IPS-11a (cell line): ENCODE measurements around the gene ARHGAP20.

Experiments
- H3K4me3 ChIP-seq: one replicate; pipeline ENCODE4 v1.5.1; 2013; ENCODE audit warnings: low read depth, low read length, control low read depth

The ARHGAP20 gene, protein sequence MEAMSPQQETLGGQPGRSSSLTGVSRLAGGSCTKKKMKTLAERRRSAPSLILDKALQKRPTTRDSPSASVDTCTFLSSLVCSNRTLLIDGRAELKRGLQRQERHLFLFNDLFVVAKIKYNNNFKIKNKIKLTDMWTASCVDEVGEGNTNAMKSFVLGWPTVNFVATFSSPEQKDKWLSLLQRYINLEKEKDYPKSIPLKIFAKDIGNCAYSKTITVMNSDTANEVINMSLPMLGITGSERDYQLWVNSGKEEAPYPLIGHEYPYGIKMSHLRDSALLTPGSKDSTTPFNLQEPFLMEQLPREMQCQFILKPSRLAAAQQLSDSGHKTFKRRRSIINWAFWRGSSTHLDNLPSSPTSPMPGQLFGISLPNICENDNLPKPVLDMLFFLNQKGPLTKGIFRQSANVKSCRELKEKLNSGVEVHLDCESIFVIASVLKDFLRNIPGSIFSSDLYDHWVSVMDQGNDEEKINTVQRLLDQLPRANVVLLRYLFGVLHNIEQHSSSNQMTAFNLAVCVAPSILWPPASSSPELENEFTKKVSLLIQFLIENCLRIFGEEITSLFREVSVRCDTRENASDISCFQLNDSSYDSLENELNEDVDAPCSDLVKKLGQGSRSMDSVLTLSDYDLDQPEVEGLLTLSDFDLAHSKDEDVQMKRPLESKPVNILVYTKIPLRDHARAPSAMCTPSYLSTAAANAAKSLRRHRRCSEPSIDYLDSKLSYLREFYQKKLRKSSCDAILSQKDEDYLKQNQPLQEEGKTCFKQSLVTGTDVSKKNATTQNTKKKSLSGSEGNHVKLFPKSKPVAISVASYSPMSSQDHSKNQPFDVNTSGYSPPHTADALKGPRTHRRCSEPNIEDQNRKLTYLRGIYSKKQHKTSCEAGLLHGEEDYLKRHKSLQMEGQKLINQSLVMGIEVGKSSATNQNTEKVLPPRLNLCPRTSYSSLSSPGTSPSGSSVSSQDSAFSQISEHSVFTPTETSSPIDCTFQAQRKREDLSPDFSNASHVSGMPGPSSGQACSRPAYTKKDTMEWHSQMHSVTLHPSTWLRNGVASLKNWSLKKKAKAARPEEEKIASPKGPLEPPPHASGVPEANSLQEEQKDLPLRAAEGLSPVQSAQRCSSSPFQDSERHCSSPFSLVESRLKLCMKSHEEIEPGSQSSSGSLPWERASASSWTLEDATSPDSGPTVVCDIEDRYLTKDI

DNA sequence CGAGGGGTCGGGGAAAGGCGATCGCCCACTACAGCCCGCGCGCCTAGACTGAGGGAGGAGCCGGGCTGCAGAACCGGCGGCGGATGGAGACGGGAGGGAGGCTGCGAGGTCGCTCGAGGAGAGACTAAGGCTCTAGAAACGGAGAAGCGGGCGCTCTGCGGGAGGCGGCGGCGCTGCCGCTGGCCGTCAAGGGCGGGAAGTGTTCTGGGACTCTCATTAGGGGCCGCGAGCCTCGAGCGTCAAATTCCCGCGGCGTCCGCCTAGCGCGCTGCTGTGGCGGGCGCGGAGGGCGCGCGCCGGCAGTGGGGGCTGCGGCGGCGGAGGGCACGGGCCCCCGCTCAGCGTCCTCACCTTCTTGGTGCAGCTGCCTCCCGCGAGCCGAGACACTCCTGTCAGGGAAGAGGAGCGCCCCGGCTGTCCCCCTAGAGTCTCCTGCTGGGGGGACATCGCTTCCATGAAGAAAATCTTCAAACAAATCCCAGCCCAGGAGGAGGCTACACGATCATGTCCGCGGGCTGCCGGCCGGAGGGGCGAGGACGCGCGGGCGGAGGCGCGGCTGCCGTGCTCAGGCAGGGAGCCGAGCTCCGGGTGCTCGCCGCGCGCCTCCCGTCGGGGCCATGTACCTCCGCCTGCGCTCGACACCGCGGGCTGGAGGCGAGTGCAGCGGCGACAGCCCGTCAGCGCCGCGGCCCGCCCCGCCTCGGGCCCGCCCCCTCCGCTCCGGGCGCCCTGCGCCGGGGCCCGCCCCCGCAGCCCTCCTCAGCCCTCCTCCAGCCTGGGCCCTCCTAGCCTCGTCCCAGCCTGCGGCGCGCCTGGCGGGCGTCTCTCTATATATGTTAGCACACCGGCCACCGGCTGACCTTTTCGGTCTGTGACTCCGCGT, at the start of gene ARHGAP20:
TSS of gene ARHGAP20 (minus strand) at position 662 of the 883 bp plus-strand sequence. CDS start at position 456, 206 bp downstream.
- peak within 1 kb of the TSS; percentile 54 for H3K4me3 ChIP-seq

DNA sequence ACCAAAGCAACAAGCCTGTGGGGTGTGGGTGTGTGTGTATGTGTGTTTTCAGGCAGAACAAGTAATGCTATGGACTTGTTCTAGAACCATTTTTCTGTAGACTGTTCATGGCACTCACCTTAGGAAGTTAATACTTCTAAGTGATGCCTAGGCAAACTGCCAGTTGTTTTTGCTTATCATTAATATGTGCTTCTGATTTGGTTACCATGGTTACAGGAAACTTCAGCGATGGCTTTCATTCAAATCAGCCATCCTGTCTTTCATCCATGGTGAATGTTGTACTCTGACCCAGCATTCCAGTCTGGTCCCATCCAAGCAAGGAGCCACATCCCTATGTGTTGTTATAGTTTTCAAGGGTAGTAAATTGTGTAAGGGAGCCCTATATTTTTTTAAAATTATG, 49.8 kb upstream of the ARHGAP20 start:
- H3K4me3 ChIP-seq, result no peak overlapping the region

DNA sequence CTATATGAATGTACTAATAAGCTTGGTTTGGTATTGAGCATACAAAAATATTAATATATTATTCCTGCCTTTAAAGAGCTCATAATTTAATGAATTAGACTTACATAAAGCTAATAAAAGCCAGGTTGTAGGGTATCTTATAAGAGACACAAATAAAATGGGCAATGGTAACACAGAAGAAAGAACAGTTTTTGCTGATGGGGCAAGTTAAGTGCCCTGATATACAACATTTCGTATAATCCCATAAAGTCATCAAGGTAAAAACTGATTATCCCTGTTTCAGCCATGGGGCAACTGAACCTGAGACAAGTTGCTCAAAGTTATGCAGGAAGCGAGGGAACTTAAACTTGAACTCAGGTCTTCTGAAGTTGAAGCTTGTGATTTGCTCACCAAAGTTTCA, 48.9 kb upstream of the ARHGAP20 start:
- no peak overlapping the region for H3K4me3 ChIP-seq

DNA sequence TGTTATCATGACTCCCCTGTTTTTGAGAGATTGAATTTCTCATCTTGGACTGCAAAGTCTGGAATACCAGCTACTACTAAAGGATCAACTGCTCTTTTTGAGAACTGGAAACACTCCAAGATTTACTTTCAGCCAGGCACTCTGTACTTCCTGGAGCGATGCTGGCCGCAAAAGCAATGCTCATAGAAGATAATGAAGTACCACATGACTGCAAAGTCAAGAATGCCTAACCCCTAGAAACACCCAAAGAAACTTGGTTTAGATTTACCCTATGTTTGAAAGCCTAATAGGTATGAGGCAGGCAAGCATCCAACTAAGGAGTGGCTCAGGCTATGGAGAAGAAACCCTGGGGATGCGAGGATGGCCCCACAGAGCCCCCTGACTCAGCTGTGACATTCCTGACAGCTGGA, 47.7 kb upstream of the ARHGAP20 start:
- H3K4me3 ChIP-seq, result no peak overlapping the region

DNA sequence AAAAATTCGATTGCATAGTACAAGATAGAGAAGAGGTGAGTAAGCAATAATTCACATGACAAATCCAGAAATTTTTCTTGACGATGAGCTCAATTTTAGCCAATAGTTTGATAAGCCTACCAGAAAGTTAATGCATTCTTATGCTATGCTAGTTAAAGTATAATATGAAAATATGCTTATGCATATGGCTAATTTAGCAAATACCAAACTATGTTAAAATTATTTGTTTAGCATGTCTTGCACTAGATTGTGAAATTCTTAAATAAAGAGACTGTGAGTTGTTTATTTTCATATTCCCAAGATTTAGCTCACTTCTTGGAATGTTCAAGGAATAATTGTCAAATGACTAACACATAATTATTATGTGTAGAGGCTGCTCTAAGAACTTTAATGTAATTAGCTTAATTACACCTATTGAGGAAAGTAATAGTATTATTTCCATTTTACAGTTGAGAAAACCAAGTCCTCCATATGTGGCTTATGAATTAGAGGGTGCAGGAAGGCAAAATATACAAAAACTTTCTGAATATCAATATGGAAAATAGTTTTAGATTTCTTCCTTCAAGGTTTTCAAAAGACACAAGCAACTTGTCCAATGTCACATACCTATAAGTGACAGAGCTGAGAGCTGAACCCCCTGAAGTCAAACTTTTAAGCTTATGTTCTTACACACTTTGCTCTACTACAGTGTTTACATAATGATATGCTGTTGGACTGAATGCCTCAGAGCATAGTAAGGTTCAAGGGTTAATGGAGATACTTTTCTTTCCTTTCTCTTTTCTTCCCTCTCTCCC, 45.9 kb upstream of the ARHGAP20 start:
- H3K4me3 ChIP-seq, result no peak overlapping the region

DNA sequence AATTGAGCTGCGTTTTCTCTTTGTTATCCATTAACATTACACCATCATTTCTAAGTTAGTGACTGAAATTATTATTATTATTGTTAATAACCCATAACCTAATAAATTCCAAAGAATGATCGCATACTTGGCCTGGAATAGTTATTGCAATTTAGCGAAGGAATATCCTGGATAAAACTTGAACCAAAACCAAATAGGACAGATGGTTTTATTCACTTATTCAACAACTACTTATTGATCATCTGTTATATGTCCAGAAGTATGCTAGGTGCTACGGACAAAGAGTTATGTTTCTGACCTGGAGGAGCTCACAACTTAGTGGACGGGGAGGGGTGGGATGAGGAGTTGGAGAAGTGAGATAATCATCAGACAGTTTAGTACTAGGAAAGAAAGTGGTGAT, 44.8 kb upstream of the ARHGAP20 start:
- H3K4me3 ChIP-seq, result no peak overlapping the region

DNA sequence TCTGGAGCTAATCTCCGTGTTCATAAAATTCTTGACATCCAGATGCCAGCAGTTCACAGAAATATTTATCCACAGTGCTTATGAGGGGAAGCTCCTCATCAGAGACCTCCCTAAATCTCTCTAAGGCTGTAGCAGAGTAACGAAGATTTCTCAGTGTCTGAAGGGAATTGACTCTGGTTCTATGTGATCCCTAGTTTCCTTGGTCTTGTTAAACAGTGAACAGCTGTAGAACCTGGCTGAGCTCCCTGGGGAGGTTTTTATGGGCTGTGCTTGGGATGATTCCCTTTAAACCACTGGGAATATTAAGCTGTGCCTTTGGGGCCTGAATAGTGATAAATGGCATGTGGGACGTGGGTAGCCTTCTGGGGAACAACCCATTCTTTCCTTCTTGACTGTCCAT, 43.7 kb upstream of the ARHGAP20 start:
- H3K4me3 ChIP-seq, result no peak overlapping the region

DNA sequence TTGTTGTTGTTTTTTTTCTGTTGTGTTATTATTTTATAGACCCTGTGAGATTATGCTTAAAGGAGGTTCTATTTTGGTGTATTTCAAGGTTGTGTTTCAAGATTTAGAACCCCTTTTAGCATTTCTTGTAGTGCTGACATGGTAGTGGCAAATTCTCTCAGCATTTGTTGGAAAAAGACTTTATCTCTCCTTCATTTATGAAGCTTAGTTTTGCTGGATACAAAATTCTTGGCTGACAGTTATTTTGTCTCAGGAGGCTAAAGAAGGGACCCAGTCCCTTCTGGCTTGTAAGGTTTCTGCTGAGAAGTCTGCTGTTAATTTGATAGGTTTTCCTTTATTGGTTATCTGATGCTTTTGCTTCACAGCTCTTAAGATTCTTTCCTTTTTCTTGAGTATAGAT, 40.7 kb upstream of the ARHGAP20 start:
- H3K4me3 ChIP-seq, result no peak overlapping the region

DNA sequence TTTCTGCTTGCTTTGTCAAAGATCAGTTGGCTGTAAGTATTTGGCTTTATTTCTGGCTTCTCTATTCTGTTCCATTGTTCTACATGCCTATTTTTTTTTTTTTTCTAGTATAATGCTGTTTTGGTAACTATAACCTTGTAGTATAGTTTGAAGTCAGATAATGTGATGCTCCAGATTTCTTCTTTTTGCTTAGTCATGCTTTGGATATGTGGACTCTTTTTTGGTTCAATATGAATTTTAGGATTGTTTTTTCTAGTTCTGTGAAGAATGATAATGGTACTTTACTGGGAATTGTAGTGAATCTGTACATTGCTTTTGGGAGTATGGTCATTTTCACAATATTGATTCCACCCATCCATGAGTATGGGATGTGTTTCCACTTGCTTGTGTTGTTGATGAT, 37.9 kb upstream of the ARHGAP20 start:
- no peak overlapping the region for H3K4me3 ChIP-seq

DNA sequence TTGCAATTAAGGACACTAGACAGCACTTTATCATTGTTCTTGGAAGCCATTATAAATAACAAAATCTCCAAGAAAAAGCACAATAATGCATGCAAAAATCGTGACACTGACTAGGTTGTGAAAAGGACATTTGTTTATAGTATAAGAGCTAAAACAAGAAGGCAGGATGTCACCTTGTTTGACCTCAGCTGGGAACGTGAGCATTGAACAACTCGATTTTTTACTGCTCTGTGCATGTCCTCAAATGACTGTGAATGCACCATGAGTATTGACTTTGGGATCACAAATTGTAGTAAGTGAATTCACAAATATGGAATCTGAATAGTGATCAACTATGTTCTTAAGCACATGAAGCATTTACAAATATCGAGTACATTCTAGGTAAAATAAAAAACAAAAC, 35.3 kb upstream of the ARHGAP20 start:
- H3K4me3 ChIP-seq, result no peak overlapping the region

DNA sequence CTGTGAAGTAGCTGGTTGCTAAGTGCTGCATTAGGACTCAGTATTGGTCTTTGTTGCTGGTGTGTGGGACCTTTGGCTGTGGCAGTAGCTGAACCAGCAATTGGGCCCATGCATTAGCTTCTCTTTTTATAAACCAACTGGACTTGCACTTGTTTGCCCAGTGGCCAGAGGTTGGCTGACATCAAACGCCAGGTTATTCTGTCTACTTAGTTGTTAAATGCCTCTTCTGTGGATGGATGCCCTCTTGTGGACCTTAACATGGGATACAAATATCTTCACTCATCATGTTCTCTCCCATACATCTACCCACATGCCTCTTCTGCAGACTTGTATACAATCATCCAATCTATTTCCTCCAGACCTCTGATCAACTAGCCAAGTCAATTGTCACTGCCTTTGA, 26.4 kb upstream of the ARHGAP20 start:
- H3K4me3 ChIP-seq, result no peak overlapping the region

DNA sequence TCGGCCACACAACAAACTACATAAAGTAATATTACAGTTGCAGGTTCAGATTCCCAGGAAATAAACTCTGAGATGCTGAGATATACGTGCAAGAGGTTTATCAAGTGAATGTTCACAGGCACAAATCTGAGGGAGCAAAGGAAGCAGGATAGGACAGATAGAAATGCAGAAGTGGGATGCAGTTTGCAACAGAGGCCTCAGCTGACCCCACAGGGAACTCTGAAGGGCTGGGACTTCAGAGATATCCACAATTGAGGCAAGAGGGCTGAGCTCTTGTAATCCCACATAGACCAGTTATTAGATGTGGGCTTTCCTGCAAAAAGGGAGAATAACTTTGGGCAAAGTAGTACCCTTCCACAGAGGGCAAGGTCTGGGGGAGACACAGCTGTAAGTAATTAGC, 25.4 kb upstream of the ARHGAP20 start:
- H3K4me3 ChIP-seq, result no peak overlapping the region

DNA sequence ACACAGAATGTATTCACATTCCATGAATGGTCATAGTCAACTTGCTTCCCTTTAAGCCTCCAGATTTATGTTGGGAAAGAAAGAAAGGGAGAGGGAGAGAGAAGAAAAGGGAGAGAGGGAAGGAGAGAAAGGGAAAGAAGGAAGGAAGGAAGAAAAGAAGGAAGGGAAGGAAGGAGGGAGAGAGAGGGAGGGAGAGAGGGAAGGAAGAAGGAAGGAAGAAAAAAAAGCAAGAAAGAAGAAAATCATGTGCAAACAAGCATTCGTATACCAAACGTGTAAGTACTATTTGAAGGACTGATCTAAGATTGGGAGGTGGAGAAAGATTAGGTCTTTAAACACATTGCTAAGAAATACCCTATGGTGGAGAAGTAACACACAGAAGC, 23.9 kb upstream of the ARHGAP20 start:
- no peak overlapping the region for H3K4me3 ChIP-seq

DNA sequence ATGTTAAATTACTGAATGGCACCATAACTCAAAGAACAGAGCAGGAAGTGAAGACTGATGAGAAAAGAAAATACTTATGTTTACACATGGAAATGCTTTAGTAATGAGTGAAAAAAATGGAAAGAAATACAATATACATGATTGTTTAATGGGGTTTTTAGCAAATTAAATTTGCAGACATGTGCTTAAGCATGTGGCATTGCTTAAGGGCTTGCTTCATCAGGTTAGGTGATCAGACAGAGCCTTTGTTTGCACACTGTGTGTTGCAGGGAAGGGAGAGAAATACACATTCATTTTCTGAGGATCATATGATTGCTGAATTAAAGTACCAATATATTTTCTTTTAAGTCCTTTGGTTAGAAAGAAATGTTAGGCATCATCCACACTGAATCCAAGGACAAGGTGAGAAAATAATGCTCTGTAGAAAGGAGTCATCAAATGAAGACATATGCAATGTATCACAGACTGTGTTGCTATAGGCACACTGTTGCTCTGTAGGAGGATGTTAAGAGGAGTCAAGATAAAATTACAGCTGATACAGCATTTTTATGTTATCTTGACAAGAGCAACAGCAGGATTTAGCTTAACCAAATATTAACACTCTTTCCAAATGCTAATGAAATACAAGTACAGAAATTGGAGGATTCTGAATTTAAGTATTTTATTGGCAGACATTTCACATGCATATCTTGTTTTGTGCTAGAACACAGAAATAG, 23.4 kb upstream of the ARHGAP20 start:
- no peak overlapping the region for H3K4me3 ChIP-seq

DNA sequence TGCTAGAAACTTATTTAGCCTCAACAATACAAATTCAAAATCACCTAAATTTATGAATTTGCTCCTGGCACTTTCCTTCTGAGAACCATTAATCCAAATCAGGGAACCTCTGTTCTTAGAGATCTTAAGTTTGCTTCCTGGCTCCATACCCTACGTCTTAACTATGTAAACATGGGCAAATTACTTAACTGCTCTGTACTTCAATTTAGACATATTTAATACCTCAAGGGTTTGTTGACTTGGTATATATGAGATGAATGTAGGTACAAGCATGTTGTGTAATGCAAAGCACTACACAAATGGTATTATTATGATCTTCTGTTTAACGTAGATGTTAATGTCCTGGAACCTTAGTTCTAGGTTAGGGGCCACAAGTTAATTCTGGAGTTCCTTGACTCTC, 22.6 kb upstream of the ARHGAP20 start:
- H3K4me3 ChIP-seq, result no peak overlapping the region

DNA sequence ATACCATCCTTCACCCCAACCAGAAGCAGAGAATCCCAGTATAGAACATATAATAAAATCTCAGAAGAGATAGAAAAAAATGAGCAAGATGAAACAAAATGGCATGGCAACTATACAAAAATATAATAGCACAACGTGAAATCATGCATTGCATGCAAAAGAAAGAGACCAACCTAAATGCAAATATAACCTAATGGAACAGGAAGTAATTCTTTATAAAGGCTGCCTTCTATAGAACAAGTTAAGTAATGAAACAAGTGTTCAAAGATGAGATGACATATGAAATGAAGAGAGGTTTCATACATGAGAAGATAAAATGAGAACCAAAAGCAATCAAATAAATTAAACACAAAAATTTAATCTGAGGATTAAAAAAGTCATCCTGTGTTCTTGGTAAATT, 18.5 kb upstream of the ARHGAP20 start:
- no peak overlapping the region for H3K4me3 ChIP-seq

DNA sequence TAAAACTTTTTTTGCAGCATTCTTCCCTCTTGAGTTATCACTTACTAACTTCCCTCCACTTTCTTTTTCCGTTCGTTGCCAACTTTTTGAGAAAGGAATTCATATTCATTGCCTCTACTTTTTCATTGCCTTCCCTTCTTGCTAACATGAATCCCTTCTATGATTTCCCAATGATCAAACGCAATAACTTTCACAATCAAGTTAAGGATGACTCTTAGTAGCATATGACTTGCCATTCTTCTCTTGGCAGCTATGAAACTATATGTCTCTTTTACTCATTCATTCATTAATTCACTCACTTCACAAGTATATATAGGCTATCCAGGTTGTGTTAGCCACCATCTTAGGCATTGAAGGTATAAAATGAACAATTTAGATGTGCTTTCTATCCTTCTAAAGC, 16.6 kb upstream of the ARHGAP20 start:
- H3K4me3 ChIP-seq, result no peak overlapping the region

DNA sequence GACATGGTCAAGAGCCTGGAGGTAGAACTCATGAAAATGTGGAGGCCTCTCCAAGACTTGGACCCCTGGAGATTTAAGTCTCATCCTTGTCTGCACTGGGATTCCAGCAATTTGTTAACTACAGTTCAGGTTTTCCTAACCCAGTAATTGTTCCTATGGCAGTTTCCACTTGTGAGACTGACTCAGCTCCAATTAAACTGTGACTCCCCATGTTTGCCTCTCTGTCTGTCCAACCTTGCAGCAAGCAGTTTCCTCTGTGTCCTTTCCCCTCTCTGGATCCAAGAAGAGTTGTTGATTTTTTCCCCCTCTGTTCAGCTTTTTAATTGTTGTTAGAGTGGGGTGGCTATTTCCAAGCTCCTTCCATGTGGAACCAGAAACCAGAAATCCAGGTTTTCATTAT, 16.2 kb upstream of the ARHGAP20 start:
- no peak overlapping the region for H3K4me3 ChIP-seq

DNA sequence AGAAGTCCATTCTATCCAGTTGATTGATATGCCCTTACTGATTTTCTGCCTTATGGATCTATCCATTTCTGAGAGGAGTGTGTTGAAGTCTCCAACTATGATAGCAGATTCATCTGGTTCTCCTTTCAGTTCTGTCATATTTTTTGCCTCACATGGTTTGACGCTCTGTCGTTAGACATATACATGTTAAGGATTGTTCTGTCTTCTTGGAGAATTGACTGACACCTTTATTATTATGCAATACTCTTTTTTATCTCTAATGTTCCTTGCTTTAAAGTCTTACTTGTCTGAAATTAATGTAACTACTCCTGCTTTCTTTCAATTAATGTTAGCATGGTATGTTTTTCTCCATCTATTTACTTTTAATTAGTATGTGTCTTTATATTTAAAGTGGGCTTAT, 12.1 kb upstream of the ARHGAP20 start:
- H3K4me3 ChIP-seq, result no peak overlapping the region
